Lower leg skin (tissue), 3 donors: Measurements from ENCODE around the gene SOAT2.

Experiments used
- POLR2A ChIP-seq, 2 donors: fragments of 450-650 bp; IDR thresholded peaks; one replicate each; pipeline ENCODE4 v1.6.1; 2016 to 2017; ENCODE audit warnings: antibody characterized with exemption in 2 of 2, mild to moderate bottlenecking in 1 of 2, moderate library complexity in 1 of 2
- TF ChIP-seq, protein P1 (sequence below), 3 donors: fragments of 450-650 bp; IDR thresholded peaks; one replicate each; pipeline ENCODE4 v1.5.1; 2016; ENCODE audit warnings: antibody characterized with exemption in 3 of 3, mild to moderate bottlenecking in 3 of 3, moderate library complexity in 2 of 3

DNA sequence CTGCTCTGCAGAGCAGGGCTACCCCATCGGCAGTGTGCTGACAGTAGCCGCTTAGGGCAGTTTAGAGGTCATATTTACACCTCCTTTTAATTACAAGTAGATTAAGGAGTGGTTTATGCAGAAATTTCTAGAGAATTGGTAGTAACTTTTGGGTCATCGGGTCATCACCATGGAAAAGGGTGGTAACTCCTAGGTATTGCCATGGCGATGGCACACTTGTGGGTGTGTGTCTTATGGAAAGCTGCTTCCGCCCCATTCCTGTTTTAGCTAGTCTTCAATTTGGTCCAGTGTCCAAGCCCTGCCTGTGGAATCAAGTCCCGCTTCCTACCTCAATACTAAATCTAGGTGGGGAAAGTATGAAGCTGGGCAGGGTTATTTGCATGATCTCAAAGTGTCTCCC is 47.8 kb downstream of the SOAT2 start:
- no peak for TF ChIP-seq POLR2A (IDR thresholded peaks at IDR 0.05)
- TF ChIP-seq, protein P1, sequence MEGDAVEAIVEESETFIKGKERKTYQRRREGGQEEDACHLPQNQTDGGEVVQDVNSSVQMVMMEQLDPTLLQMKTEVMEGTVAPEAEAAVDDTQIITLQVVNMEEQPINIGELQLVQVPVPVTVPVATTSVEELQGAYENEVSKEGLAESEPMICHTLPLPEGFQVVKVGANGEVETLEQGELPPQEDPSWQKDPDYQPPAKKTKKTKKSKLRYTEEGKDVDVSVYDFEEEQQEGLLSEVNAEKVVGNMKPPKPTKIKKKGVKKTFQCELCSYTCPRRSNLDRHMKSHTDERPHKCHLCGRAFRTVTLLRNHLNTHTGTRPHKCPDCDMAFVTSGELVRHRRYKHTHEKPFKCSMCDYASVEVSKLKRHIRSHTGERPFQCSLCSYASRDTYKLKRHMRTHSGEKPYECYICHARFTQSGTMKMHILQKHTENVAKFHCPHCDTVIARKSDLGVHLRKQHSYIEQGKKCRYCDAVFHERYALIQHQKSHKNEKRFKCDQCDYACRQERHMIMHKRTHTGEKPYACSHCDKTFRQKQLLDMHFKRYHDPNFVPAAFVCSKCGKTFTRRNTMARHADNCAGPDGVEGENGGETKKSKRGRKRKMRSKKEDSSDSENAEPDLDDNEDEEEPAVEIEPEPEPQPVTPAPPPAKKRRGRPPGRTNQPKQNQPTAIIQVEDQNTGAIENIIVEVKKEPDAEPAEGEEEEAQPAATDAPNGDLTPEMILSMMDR (IDR thresholded peaks at IDR 0.05) = no peak
